ENCODE measurements around the gene RHCG.

Gene RHCG

DNA sequence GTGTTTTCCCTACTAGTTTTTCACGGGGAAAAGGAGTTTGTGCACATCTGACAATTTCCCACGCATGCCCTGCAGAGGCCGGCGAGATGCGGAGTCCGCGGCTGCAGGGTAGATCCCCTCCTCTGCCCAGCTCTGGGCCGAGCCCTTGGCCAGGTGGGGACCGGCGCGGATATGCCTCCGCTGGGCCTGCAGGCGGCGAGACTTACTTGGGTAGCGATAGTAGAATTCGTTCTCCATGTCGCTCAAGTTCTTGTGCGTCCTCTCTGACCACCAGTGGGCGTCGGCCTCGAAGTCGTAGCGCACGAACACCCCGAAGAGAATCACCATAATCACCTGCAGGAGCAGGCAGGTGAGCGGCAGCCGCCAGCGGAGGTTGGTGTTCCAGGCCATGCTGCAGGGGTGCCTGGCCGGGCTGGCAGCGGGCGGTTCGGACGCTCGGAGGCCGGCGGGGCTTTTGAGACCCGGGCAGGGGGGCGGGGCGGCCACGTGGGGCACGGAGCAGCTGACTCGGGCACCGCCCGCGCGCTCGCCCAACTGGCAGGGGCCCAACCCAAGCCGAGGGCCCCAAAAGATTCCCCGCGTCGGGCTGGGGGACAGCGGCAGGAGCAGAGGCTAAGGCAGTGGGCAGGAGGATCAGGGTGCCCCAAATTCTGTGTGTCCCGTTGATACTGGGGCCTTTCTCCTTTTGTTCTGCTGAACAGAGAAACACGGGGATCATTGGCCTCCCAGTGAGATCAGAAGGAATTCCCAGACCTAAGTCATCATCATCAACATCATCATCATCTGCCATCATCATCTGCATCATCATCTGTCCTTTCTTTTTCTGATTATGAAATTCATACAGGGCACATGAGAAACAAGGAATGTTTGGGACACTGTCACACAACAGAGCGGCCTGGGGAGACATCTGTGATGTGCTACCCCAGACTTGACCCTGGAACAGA lies at the start of gene RHCG:
TSS of gene RHCG (minus strand) at position 429 of the 944 bp plus-strand sequence. CDS start at position 390, 39 bp downstream.
- DNase-seq, result peak; percentile 16

DNA sequence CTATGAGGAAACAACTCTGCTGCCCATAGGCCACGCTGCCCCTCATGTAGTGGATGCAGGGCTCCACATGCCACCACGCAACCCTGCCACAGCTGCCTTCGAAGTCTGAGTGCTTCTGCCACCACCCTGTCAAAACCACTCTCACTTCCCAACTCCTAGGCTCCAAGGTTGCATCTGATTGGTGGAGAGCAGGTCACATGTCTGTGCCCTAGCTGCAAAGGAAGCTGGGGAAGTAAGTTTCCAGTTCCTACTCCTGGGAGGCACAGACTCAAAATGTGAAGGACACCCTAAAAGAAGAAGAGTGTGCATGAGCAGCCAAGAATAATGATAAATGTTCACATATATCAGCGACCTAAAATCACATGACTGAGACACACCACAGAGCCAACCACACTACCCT lies 47.0 kb upstream of the RHCG start:
- DNase-seq, result no peak

DNA sequence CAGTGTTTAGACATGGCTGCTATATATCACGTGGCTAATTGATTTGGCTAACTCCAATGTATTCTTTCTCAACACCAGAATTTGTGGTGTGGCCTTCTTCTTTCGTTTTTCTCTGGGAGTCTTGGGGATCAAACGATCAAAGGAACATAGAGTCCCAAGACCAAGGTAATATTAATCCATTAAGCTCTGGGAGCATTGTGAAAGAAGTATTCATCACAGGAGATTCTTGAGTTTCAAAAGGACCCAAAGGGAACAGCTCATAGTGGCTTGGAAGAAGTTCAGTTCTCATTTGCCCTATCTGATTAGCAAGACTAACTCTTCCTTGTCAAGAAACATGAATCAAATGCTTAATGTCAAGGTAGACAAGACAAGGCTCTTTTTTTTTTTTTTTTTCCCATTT lies 46.0 kb upstream of the RHCG start:
- no peak for DNase-seq

DNA sequence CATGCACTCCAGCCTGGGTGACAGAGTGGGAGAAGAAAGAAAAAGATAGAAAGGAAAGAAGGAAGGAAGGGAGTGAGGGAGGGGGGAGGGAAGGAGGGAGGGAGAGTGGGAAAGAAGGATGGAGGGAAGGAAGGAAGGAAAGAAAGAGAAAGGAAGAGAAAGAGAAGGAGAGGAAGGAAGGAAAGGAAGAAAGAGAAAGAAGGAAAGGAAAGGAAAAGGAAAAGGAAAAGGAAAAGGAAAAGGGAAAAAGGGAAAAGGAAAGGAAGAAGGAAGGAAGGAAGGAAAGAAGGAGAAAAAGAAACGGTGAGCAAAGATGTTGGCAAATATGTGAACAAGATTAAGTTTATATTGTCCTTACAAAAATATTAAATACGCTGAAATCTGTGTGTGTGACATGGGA lies 42.6 kb upstream of the RHCG start:
- no peak for DNase-seq

DNA sequence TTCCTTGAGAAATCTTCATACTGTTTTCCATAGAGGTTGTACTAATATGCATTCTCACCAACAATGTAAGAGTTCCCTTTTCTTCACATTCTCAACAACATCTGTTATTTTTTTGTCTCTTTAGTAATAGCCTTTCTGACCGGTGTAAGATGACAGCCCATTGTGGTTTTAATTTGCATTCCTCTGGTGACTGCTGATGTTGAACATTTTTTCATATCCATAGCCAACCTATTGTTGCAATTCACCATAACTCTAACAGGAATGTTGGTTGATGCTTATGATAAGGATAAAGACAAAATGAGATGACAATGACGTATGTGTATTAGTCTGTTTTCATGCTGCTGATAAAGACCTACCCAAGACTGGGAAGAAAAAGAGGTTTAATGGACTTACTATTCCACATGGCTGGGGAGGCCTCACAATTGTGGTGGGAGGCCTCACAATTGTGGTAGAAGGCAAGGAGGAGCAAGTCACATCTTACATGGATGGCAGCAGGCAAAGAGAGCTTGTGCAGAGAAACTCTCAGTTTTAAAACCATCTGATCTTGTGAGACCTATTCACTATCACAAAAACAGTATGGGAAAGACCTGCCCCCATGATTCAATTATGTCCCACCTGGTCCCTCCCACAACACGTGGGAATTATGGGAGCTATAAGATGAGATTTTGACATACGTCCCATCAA lies 37.6 kb upstream of the RHCG start:
- DNase-seq, result peak; percentile 17

DNA sequence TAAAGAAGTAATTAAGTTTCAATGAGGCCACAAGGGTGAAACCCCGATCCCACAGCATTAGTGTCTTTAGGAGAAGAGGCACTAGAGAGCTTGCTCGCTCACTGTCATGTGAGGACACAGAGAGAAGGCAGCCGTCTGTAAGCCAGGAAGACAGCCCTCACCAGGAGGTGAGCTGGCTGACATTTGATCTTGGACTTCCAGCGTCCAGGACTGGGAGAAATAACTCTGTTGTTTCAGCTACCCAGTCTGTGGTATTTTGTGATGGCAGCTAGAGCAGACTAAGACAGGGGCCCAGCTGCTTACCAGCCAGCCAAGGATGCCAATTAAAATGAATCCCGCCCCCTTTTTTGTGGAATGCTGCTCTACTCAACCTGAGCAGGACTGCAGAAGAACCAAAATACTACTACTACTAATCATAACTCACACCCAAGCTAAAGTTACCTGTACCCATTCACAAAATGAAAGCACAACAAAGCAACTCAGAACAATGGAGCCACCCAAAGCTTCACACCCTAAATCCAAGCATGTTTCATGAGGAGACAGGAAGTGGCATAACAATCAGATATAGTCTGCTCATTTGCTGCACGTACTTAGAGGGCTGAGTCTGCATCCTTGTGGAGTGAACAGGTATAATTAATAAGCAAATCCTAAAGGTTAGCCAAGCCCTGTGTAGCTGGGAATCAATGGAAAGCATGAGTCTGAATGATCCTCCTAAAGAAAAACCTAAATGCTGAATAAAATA lies 35.6 kb upstream of the RHCG start:
- peak; percentile 19 for DNase-seq

DNA sequence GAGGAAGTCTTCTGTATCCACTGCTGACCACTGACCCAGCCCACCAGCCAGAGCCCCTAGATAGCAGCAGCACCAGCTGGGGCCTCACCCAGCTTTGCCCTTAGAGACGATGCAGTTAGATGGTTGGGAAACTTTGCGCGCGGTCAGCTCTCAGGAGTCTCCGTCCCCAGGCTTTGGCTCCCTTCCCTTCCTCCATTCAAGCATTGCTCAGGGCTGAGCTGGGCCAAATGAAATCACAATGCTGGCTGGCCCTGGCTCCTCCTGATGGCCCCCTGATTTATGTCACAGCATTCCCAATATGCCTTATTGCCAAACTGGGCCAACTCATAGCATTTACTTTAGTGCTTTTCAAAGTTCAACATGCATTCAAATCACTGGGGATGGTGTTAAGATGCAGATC lies 34.6 kb upstream of the RHCG start:
- no peak for DNase-seq

DNA sequence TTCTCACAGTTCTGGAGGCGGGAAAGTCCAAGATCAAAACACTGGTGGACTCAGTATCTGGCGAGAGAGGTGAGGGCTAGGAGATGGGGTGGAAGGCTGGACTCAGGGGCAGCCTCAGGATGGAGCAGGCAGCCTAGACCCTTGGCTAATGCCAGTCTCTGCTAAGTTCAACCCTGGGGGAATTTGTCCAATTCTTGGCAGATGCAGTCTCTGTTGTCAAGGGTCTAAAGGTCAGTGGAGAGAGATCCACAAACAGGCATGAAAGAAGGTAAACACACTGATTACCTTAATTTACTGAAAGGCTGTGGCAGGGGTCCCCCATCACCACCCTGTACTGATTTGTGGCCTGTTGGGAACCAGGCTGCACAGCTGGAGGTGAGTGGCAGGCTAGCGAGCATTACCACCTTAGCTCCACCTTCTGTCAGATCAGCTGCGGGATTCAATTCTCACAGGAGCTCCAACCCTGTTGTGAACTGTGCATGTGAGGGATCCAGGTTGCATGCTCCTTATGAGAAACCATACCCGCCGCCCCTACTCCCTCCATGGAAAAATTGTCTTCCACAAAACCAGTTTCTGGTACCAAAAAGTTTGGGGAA lies 32.5 kb upstream of the RHCG start:
- DNase-seq, result no peak

DNA sequence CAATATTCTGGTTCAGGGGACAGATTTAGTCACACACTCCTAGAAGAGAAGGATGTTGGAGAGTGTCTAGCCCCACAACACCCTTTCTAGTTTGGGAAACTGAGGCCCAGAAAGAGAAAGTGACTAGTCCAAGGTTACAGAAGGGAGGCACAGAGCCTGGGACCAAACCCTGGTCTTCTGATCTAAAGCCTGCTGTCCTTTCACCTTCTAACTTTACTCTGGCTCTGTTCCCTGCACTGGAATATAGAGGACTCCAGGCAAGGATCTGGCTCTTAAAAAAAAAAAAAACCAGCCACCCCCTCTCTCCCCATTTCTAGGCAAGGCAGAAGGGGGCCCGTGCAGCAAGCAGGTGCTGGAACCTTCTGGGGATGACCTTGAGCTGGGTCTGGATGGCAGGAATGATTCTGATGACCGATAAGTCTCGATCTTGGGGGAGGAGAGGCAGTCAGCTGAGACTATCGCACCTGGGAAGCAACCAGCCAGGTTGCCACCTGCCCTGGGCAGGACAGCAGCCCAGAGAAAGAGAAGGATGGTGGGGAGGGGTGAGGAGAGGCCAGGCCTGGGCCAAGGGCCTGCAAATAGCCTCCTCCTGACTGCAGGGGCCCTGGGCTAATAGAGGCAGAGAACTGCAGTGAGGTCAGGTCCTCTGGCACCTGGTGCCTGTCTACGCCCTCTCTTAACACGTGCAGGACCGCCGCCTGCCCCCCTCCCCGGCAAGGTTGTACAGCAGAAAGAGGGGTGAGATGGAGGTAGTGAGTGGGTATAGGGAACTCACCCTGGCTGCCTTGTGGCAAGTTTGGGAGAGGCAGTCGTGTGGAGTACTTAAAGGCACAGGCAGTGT lies 30.4 kb upstream of the RHCG start:
- no peak for DNase-seq

DNA sequence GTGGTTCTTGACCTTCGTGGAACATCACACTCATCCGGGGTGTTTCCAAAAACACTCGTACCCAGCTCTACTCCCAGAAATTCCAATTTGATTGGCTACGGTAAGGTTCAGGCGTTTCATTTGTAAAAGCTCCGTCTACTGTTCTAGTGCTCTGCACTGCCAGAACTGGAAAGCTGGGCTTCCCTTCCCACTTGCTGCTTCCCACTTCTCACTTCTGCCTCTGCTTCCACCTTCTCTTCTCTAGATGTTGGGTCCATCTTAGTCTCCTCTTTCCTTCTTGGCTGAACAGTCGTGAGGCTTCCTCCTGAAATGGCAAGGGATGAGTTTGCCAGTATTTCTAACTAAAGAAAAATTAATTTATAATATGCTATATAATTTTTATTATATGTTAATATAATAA lies 29.8 kb upstream of the RHCG start:
- no peak for DNase-seq

DNA sequence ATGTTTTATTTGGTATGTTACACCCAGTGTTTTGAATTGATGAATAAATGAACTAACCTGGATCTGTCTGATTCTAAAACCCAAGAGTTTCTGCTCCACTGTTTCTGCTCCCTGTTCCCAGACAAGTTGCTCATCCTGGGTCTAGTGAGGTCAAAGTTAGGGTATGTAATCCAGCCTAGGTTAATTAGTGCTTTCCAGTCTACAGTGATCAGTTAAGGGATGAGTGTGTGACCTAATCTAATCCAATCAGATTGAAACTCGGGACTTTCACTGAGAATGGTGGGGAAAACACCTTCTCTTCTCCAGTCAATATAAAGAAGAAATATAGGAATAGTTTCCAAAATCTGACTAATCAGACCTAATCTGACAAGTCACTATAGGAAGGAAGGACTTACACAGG lies 27.8 kb upstream of the RHCG start:
- no peak for DNase-seq

DNA sequence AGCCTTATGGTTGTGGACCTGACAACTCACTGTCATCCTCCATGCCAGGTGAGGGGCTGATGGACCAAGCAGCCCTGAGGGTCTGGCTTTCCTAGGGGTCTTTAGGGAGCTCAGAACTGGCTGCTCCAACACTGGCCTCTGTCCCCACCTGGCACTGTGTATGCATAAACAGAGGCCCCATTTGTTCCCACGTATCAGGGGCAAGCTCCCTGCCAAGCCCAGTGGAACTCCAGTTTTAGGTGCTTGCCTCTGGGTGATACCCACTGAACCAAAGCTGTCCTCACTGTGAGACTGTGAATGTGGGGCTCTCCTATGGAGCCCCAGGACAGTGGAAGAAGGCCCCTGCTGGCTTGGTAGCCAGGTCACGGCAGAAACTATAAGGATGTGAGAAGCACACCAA lies 26.7 kb upstream of the RHCG start:
- DNase-seq, result no peak

DNA sequence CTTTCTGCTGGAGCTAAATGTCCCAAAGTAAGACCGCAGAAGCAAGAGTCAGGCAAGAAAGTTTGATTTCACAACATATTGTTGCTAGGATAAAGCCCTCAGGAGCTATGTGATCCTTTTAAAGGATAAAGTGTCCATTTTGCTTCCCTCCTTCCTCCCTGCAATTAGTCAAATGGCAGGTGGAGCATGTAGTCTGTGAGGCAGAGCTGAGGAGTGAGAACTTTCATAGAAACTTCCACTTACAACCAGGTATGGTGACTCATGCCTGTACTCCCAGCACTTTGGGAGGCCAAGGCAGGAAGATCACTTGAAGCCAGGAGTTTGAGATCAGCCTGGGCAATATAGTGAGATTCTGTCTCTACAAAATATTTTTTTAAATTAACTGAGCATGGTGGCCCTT lies 25.2 kb upstream of the RHCG start:
- no peak for DNase-seq

DNA sequence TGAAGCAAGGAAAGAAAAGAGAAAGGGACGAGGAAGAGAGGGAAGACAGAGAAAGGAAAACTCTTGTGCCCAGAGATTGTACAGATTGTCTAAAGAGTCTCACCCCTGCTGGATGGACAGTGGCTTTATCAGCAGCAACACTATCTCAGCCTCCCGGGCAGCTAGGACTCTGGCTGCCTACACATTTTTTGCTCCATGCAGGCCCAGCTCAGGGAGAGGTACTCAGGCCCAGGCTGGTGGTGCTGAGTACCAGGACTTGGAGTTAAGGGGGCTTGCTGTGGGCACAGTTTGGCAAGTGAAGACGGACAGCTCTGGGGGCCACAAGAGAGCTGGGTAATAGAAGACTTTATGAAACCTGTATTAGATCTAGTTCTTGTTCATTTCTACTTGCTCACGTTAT lies 19.1 kb upstream of the RHCG start:
- DNase-seq, result no peak

DNA sequence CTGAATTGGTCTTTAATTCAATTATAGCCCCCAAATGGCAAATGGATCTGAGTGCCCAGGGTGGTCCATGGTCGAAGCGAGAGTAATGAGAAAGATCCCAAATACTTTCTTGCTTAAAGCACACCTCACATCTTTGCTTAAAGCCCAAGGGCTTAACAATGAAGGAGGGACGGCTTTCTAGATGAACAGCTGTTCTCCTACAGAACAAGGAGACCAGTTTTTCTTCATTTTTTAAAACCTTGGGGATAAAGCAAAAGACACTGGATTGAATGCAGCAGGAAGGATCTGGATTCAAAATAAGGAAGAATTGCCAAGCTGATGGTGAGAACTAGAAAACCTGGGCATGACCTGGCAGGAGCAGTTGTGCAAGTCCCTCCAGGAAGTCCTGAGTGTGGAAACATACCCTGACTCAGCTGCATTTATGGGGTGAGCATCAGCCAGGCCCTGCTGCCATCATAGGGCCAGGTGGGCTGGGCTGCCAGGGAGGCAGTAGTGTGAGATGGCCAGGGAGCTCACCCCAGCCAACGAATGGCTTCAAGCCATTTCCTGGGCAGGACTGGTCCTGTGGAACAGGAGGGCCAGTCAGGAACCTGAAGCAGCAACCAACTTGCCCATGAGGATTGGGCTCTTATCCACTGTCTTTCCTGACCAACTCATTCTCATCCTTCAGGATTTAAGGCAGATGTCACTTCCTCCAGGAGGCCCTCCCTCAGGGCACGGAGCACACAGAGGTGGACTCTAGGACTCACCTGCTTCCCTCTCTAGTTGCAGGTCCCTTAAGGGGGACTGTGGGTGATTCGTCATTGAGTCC lies 18.4 kb upstream of the RHCG start:
- no peak for DNase-seq

DNA sequence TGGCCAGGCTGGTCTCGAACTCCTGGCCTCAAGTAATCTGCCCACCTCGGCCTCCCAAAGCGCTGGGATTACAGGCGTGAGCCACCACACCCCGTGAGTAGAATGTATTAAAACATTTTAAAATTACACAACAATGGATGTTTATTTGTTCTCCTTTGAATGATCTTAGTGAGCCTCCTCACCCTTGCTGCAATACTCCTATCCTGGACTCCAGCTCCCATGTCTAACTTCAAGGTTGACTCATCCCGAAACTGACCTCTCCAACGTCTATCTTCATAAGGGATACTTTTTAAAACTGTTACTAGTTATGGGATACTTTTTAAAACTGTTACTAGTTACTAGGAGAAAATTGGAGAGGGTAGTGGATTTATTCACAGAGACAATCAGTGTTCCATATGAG lies 17.8 kb upstream of the RHCG start:
- no peak for DNase-seq

DNA sequence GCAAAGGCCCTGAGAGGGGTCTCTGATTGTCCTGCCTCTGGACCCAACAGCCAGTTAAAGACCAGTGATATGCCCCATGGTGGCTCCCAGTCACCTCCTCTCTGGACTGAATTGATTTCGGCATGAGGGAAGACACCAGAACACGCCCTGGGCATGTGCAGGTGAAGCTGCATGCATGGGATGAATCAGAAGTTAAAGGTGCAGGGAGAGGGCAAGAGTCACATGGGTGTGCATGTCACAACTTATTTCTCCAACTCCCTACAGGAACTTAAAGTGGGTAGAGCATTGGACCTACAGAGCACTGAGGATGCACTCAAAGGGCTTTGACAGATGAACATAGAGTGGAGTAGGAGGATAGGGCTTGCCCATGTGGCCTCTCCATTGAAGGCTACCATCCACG lies 16.9 kb upstream of the RHCG start:
- DNase-seq, result no peak

DNA sequence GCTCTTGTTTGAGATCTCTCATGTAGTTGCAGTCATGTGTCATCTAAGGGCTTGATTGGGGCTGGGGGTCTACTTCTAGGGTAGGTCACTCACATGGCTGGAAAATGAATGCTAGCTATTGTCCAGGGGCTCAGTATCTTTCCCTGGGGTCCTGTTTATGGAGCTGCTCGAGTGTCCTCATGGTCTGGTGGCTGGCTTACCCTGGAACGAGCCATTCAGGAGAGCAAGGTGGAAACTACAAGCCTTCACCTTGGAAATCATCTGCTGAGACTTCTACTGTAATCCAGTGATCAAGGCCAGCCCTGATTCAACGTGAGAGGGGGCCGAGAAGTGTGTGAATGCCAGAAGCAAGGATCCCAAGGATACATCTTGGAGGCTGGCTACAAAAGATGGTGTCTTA lies 16.2 kb upstream of the RHCG start:
- DNase-seq, result no peak

DNA sequence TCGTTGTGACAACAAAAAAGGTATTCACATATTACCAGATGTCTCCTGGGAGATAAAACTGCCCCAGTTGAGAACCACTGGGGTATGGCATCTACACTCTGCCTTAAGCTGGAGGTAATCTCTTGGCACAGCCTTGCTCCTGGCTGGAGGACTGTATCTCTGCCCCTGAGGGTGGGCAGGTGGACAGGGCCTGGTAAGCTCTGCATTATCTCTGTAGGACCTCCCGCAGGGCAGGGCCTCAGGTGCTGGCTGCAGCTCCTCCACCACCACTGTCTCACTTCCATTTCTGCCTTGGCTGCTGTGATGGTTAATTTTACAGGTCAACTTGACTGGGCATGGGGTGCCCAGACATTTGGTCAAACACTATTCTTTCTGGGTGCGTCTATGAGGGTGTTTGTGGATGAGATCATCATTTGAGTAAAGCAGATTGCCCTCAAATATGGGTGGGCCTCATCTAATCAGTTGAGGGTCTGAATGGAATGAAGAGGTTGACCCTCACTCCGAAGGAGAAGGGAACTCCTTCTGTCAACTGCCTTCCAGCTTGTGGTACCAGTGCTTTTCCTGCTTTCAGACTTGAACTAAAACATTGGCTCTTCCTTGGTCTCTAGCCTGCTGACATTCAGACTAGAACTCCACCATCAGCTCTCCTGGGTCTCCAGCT lies 9.8 kb upstream of the RHCG start:
- no peak for DNase-seq

DNA sequence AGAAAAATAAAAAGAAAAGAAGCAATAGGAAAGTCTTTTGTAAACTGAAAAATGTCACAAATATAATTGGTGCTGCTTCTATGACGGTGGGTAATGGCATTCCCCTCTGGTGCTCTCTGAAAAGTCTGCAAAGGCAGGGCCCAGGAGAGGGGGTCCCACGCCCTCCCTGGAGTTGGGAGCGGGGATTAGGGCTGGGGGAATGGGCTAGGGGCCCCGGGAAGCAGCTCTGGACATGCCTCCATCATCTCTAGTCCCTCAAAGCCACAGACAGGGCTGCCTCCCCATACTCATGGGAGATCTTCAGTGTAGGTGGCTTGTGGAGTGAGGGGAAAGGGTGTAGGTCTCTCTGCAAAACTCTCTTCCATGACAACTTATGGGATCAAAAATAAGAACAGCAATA lies 7.8 kb upstream of the RHCG start:
- DNase-seq, result no peak

All from EL (cell line).